GM12874 (cell line): ENCODE results near the gene ANXA3.

Experiments
- TF ChIP-seq, protein P1 (sequence below): IDR thresholded peaks from 2 replicates; pipeline ENCODE4 v1.5.1; 2011; ENCODE audit warnings: low read depth, mild to moderate bottlenecking, control low read depth, low read length, moderate library complexity; ENCODE audit not compliant: insufficient read depth

Gene ANXA3

DNA sequence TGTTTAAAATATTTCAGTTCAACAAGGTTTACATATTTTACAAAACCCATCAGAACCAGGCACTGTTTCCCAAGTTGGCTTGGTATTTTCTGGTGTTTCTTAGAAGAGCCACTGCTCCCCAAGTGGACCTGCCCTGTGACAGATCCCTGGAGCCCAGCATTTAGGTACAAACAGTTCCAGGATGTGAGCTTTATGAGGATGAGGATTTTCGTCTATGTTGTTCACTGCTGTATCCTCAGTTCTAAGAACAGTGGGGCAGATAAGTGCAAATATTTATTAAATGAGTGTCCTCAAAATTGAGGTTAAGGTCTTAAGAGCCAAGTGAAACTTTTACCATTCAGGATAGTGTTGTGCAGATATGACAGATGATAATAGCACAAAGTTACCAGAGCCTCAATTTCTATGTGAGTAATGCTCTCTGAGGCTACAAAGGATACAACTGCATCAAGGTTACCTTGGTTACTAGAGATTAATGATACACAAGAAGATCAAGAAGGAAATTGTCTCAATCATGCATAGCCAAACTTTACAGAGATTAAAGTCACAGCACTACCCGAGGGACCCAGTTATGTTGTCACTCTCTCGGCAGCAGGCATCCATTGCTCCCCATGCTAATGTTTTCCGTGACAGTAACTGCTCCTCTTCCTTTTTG, 37.5 kb downstream of the ANXA3 start:
- TF ChIP-seq, protein P1, sequence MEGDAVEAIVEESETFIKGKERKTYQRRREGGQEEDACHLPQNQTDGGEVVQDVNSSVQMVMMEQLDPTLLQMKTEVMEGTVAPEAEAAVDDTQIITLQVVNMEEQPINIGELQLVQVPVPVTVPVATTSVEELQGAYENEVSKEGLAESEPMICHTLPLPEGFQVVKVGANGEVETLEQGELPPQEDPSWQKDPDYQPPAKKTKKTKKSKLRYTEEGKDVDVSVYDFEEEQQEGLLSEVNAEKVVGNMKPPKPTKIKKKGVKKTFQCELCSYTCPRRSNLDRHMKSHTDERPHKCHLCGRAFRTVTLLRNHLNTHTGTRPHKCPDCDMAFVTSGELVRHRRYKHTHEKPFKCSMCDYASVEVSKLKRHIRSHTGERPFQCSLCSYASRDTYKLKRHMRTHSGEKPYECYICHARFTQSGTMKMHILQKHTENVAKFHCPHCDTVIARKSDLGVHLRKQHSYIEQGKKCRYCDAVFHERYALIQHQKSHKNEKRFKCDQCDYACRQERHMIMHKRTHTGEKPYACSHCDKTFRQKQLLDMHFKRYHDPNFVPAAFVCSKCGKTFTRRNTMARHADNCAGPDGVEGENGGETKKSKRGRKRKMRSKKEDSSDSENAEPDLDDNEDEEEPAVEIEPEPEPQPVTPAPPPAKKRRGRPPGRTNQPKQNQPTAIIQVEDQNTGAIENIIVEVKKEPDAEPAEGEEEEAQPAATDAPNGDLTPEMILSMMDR: no peak

DNA sequence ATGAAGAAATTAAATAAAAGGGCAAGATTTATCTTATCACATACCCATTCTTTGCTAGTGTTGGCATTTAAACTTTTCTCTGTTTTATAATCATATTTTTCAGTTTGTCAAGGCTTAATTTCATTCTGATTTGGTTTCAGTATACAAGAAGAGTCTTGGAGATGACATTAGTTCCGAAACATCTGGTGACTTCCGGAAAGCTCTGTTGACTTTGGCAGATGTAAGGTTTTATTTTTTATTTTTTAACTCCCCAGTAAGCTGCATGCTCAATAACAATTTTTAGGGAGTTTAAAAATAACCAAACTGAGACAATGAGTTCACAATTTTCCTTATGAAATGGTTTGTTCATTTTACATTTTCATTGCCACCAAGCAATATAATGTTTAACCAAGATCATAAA, 39.8 kb downstream of the ANXA3 start:
- TF ChIP-seq, protein P1: no peak

DNA sequence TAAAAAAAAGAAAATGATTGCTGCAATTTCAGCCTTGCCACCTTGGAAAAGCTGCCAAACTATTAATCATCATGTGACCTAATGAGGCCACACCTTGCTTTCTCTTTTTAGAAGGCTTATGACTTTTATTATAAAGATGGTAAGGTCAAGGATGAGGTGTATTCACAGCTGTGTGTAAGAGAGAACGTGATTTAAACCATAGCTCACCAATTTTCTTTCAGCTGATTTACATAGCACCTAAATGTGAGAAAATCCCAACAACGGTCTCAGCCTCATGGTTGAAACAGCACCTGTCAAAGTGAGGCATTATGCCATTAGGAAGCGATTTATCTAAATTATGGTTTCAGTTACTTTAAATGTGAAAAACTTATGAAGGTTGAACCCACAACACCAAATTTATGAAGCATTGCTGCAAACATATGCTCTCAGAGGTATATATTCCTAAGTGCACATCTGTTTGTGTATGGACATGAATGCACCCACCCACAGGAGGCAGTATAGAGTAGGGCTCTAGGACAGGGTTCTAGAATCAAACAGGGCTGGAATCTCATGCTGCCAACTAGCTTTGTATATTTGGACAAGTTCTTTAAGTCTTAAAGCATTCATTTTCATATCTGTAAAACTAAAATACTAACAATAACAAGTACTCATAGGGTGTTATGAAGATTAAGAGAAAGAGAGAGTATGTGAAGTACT, 40.7 kb downstream of the ANXA3 start:
- TF ChIP-seq, protein P1: peak; percentile 61

DNA sequence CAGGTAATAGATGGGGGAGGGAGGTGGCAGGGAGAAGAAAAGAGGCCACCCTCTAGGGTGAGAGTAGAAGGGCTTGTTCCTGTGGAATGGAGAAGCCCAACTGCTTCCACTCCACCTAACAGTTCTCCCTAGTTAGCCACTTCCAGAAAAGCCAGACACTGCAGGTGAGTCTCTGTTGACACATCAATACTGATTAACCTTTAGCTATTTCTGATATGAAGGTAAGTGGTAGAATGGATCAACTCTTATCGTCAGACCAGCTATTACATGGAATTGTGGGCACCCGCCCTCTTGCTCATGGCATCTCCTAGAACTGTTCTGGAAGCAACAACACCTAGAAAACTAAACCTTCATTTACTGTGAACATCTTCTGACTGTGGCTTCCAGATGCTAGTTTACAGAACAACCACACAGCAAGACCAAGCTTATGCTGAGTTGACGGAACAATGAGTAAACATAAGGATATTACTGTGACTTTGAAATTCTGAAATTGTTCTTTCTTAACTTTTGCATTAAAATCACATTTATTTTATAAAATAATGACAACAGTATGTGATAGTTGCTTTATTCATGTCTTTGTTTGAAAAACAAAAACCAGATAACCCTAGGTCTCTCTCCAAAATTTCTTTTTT, 44.7 kb downstream of the ANXA3 start:
- TF ChIP-seq, protein P1: no peak

DNA sequence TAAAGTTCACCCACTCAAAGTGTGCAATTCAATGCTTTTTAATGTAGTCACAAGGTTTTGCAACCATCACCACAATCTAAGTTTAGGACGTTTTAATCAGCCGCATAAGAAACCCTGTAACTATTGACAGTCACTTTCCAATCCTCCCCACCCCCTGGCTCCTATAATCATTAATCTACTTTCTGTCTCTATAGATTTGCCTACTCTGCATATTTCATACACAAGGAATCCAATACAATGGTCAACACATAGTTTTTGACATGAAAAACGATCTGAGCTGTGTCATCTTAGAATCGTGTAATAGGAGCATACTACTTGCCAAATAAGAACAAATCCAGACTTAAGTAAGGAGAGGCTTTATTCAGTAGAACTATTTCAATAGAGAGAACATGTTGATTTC, 47.6 kb downstream of the ANXA3 start:
- TF ChIP-seq, protein P1: no peak

DNA sequence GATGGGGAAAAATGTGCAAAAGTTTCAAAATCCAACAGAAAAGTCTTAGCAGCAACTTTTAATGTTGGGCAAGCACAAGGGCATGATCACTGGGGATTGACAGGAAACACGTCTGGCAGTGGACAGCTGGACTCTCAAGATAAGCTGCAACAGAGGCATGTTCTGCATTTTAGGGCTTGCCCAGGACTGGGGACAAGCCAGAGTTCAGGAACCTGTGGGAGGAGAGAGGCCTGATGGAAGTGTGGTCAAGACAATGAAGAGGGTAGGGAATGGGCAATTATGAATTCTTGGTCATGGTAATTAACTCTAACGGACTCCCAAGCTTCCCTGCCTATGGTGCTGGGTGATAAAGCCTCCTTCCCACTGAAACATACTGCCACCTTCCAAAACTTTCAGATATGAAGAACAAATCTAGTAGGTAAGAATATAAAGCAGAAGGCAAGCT, 48.4 kb downstream of the ANXA3 start:
- TF ChIP-seq, protein P1: no peak

DNA sequence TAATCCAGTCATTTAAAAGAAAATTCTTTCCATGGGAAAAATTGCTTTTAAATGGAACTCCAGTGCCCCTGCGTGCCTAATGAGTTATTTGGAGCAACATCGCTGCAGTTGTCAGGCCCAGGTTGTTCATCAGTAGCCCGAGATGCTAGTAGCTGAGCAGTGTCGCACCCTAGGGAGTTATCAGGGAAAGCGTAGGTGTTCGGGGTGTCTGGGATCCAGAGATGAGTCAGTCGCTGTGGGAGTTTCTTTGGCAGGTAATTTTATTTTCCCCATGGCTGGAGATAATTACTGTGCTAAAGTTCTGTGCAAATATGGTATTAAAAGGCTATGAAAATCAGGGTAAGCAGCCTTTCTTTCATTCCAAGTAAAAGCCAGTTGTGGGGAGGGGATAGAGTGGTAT, 49.4 kb downstream of the ANXA3 start:
- TF ChIP-seq, protein P1: no peak
